HFFc6 (cell line): ENCODE measurements around the gene CEP170B. TPM values are rescaled to one million over a fixed set of nuclear protein-coding genes. Genes with fewer than 3 reads are reported as not detected.
"Not testable (repeated sequence)": the region's sequence is repeated elsewhere in the genome, so short reads cannot be mapped to it uniquely, and the experiment has no call there.

Experiments used
- DNase-seq: peaks from one replicate; pipeline ENCODE4 v3.0.0-alpha.2; 2018
- H3K27ac Mint-ChIP-seq: 2 replicates; pipeline ENCODE4 v1.8.0; 2020; ENCODE audit warnings: mild to moderate bottlenecking, mixed read lengths
- H3K27me3 Mint-ChIP-seq: 2 replicates; pipeline ENCODE4 v1.8.0; 2021; ENCODE audit warnings: mild to moderate bottlenecking, moderate library complexity, mixed read lengths; ENCODE audit not compliant: insufficient read depth
- H3K36me3 Mint-ChIP-seq: 2 replicates; pipeline ENCODE4 v1.8.0; 2021; ENCODE audit warnings: low read depth, mixed read lengths
- H3K4me1 Mint-ChIP-seq: 2 replicates; pipeline ENCODE4 v1.8.0; 2020; ENCODE audit warnings: low read depth, mixed read lengths
- H3K4me3 Mint-ChIP-seq: 2 replicates; pipeline ENCODE4 v1.8.0; 2020; ENCODE audit warnings: mild to moderate bottlenecking, moderate library complexity, mixed read lengths
- H3K9me3 Mint-ChIP-seq: 2 replicates; pipeline ENCODE4 v1.8.0; 2020; ENCODE audit warnings: mild to moderate bottlenecking, mixed read lengths
- CTCF ChIP-seq: fragments of 200-600 bp; sonication (generic); IDR thresholded peaks from 2 replicates; pipeline ENCODE4 v1.5.0; 2021; ENCODE audit warnings: antibody characterized with exemption, mild to moderate bottlenecking
- total RNA-seq, 6 experiments: library from RNA; stranded (reverse); fragmentation: NEBNext Ultra II Directional; extraction: Animal tissue kit (Norgen Biotek cat#: 25700); gene quantifications; 2 replicates in 1 of 6; 3 replicates in 5 of 6; pipeline ENCODE4 v1.2.3, GENCODE V29; 2021

The CEP170B gene
- total RNA-seq, 6 experiments from 2014 or later = 29.9 to 34.9 (median 32.0) TPM

- Mint-ChIP-seq H3K36me3 (peaks cover 11% of the 10 kb centered on the region; the same call in 1 of the 2 replicates), H3K27ac (no peak overlapping the region), H3K9me3 (peaks cover 22% of the 10 kb centered on the region), H3K4me3 (no peak overlapping the region), H3K27me3 (peaks cover 22% of the 10 kb centered on the region), H3K4me1 (no peaks in the 10 kb centered on the region)
- TF ChIP-seq CTCF = no peak
- DNase-seq = no peak
These were observed 48.4 kb downstream of the CEP170B start for GRCh38 chr14:104913435-104913834.

GRCh38 chr14:104917116-104917515, 52.0 kb downstream of the CEP170B start:
- H3K4me3 Mint-ChIP-seq = no peak overlapping the region
- H3K27ac Mint-ChIP-seq = no peak overlapping the region
- TF ChIP-seq CTCF = no peak
- no peak for DNase-seq
- peaks cover 8% of the 10 kb centered on the region for H3K9me3 Mint-ChIP-seq
- peaks cover 20% of the 10 kb centered on the region for H3K27me3 Mint-ChIP-seq
- H3K4me1 Mint-ChIP-seq = no peaks in the 10 kb centered on the region
- peaks cover 2% of the 10 kb centered on the region; the same call in 1 of the 2 replicates for H3K36me3 Mint-ChIP-seq

GRCh38 chr14:104917993-104918392, 52.9 kb downstream of the CEP170B start:
- no peak for TF ChIP-seq CTCF
- Mint-ChIP-seq H3K4me1 (no peaks in the 10 kb centered on the region), H3K36me3 (no peaks in the 10 kb centered on the region), H3K27ac (no peak overlapping the region), H3K4me3 (no peak overlapping the region), H3K27me3 (peaks cover 20% of the 10 kb centered on the region), H3K9me3 (peaks cover 5% of the 10 kb centered on the region; the same call in 1 of the 2 replicates)
- no peak for DNase-seq

- not testable (repeated sequence) for H3K36me3 Mint-ChIP-seq, H3K27ac Mint-ChIP-seq, H3K4me1 Mint-ChIP-seq, H3K9me3 Mint-ChIP-seq, DNase-seq, H3K4me3 Mint-ChIP-seq
- peaks cover 11% of the 10 kb centered on the region for H3K27me3 Mint-ChIP-seq
These were observed 54.3 kb downstream of the CEP170B start for GRCh38 chr14:104919152-104919992.

- no peak for TF ChIP-seq CTCF
- Mint-ChIP-seq H3K27me3 (peaks cover 11% of the 10 kb centered on the region), H3K36me3 (no peaks in the 10 kb centered on the region), H3K9me3 (no peaks in the 10 kb centered on the region), H3K4me1 (no peaks in the 10 kb centered on the region), H3K27ac (no peak overlapping the region), H3K4me3 (no peak overlapping the region)
- no peak for DNase-seq
These were observed 54.9 kb downstream of the CEP170B start for GRCh38 chr14:104919993-104920315.

- Mint-ChIP-seq H3K27me3 (peaks cover 12% of the 10 kb centered on the region), H3K27ac (no peak overlapping the region), H3K9me3 (no peaks in the 10 kb centered on the region), H3K4me3 (no peak overlapping the region), H3K4me1 (no peaks in the 10 kb centered on the region), H3K36me3 (no peaks in the 10 kb centered on the region)
- no peak for DNase-seq
- no peak for TF ChIP-seq CTCF
These were observed 58.8 kb downstream of the CEP170B start for GRCh38 chr14:104923640-104924420.
